OCI-M2 (cell line): ENCODE data around the gene SP110.
"Not testable (repeated sequence)": the region's sequence is repeated elsewhere in the genome, so short reads cannot be mapped to it uniquely, and the experiment has no call there.

Source experiments
- DNase-seq: peaks from one replicate; lab custom pipeline; 2025; ENCODE audit not compliant: unreplicated experiment; lab: John Stamatoyannopoulos, UW

The SP110 gene

GRCh38 chr2:230129343-230129742 lies 90.4 kb downstream of the SP110 start:
- no peak for DNase-seq

DNA sequence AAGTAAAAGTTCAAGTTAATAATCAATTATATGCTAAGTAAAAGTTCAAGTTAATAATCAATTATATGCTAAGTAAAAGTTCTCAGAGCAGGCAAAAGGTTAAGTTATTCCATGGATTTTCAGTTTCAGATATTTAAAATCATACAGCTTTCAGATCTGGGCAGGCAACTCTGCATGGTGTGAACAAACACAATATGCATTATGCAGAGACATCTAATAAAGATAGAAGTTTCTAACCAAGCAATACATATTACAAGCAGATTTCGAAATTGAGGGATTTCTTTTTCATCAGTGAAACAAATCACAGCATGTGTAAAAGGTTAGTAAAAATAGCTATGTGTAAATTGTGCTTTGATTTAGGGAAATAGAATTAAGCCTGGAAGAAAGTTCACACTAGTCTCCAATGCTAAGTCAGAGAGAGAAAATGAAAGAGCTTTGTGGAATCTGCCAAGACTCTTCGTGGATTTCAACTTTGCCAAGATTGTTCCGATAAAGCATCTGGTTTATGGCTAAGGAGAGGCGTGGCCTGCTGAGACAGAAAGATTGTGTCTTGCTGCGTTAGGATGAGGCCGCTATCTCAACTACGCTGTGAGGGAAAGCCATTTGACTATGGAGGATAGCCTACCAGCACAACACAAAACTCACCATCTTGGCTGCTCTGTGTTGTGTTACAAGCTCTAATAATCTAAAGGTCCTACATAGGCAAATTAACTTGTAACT lies 91.0 kb downstream of the SP110 start:
- no peak for DNase-seq

DNA sequence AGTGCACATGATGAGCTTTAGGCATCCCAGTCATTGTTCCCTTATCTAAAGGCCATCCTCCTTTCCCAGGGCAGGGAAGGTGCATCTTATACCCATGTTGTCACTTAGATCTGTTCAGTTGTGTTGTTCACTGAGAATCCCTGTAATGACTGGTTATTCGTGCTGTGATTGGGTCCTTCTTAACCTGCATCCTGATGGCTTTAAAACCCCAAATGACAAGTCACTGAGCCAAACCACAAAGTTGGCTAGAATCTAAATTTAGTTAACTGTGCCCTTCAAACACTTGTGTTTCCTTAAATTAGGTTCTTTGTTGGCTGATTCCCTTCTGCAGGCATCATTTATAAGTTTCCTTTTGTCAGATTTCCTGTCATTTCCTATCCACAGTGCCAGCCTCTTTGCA lies 92.6 kb downstream of the SP110 start:
- no peak for DNase-seq

- DNase-seq, result no peak
These were observed 94.9 kb downstream of the SP110 start for GRCh38 chr2:230124757-230125431.

DNA sequence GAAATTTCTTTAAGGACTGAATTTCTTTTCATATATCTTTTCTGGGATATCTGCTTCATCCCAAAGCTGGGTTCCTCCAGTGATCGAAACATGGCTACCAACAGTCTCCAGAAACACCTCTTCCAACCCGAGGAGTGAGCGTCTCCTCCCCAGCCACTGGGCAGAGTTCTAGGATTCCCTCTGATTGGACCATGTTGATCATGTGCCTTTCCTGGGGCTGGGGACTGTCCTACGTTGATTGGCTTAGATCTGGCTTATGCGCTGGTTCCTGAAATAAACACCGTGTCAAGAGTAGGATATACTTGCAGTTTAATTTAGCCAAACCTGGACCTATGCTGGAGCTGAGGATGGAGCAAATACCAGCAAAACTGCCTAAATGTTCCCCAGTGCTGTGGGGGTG lies 95.5 kb downstream of the SP110 start:
- no peak for DNase-seq

DNA sequence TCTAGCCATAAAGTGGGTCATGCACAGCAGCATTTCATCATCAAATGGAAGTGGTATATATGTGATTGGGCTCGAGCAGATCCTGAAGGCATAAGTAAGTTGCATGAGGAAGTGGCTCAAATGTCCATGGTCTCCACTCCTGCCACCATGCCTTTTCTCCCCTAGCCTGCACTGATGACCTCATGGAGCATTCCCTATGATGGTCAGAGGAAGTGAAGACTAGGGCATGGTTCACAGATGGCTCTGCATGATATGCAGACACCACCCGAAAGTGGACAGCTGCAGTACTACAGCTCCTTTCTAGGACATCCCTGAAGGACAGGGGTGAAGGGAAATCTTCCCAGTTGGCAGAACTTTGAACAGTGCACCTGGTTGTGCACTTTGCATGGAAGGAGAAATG lies 99.4 kb downstream of the SP110 start:
- not testable (repeated sequence) for DNase-seq

GRCh38 chr2:230119827-230120226 lies 100.0 kb downstream of the SP110 start:
- not testable (repeated sequence) for DNase-seq
